Gastroesophageal sphincter (tissue), 3 donors: Measurements from ENCODE around the gene RING1.

Source experiments
- EP300 ChIP-seq: sonication (generic); formaldehyde crosslinking; IDR thresholded peaks from one replicate; pipeline ENCODE4 v1.6.1; 2017; ENCODE audit warnings: antibody characterized with exemption, mild to moderate bottlenecking
- POLR2A ChIP-seq, 2 donors: fragments of 450-650 bp; IDR thresholded peaks; one replicate each; pipeline ENCODE4 v1.6.1; 2017; ENCODE audit warnings: antibody characterized with exemption in 2 of 2, mild to moderate bottlenecking in 2 of 2, moderate library complexity in 1 of 2
- TF ChIP-seq, protein P1 (sequence below), 4 experiments: fragments of 200-600 bp in 2 of 4; fragments of 450-650 bp in 2 of 4; sonication (generic) in 1 of 4; IDR thresholded peaks; one replicate each; pipeline ENCODE4 v1.5.1; 2017 to 2019; ENCODE audit warnings: antibody characterized with exemption in 4 of 4, mild to moderate bottlenecking in 2 of 4, moderate library complexity in 2 of 4

- TF ChIP-seq, protein P1, sequence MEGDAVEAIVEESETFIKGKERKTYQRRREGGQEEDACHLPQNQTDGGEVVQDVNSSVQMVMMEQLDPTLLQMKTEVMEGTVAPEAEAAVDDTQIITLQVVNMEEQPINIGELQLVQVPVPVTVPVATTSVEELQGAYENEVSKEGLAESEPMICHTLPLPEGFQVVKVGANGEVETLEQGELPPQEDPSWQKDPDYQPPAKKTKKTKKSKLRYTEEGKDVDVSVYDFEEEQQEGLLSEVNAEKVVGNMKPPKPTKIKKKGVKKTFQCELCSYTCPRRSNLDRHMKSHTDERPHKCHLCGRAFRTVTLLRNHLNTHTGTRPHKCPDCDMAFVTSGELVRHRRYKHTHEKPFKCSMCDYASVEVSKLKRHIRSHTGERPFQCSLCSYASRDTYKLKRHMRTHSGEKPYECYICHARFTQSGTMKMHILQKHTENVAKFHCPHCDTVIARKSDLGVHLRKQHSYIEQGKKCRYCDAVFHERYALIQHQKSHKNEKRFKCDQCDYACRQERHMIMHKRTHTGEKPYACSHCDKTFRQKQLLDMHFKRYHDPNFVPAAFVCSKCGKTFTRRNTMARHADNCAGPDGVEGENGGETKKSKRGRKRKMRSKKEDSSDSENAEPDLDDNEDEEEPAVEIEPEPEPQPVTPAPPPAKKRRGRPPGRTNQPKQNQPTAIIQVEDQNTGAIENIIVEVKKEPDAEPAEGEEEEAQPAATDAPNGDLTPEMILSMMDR (IDR thresholded peaks at IDR 0.05): no peak
- TF ChIP-seq POLR2A (IDR thresholded peaks at IDR 0.05): no peak
- TF ChIP-seq EP300: no peak
These were observed 6.4 kb upstream of the RING1 start for GRCh38 chr6:33201935-33202334.
